Raji (cell line): Measurements from ENCODE around the gene MMRN2.

Source experiments
- POLR2A ChIP-seq: IDR thresholded peaks from 2 replicates; pipeline ENCODE4 v1.6.1; 2011; ENCODE audit warnings: low read depth, low read length, control low read depth; ENCODE audit not compliant: insufficient read depth

Gene MMRN2

GRCh38 chr10:86969421-86970041, 12.1 kb upstream of the MMRN2 start:
- no peak for TF ChIP-seq POLR2A

DNA sequence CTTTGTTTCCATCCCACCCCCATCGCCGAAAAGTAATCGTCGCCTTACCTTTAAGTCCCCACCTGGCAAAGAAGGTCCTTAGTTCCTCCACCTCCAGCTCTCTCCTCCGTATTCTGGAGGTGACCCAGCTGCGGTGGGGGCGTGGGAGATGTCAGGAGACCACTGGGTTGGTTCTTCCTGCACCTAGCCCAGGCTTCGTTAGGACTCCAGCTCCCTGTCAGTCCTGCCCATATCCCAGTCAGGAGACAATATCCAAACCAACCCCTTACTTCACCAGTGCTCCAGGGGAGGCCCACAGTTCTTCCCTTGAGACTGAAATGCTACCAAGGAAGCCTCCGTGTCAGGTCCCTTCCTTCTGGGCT, 11.6 kb upstream of the MMRN2 start:
- TF ChIP-seq POLR2A: no peak

- TF ChIP-seq POLR2A: no peak
These were observed 11.0 kb upstream of the MMRN2 start, which contains the start of gene ADIRF for GRCh38 chr10:86968271-86968993. TSS of gene ADIRF (plus strand) at chr10:86968482. CDS start at chr10:86968545, 63 bp downstream.

GRCh38 chr10:86967481-86967941, 10.1 kb upstream of the MMRN2 start:
- TF ChIP-seq POLR2A: no peak

- no peak for TF ChIP-seq POLR2A
These were observed 8.7 kb upstream of the MMRN2 start for GRCh38 chr10:86965986-86966654.

DNA sequence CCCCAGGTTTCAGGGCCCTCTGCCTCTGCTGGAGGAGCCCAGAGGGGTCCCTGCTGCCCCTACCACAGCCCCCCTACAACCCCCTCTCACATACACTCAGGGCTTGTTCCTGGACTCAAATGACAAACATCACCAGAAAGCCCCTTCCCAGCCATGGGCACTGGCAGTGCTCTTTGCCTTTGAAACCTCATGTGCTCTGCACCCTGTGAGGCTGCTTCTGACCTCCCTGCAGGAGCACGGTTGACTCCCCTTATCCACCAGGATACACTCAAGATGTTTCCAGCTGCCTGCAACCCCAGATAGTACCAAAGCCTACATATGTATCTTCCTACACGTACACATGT, 7.4 kb upstream of the MMRN2 start:
- no peak for TF ChIP-seq POLR2A

DNA sequence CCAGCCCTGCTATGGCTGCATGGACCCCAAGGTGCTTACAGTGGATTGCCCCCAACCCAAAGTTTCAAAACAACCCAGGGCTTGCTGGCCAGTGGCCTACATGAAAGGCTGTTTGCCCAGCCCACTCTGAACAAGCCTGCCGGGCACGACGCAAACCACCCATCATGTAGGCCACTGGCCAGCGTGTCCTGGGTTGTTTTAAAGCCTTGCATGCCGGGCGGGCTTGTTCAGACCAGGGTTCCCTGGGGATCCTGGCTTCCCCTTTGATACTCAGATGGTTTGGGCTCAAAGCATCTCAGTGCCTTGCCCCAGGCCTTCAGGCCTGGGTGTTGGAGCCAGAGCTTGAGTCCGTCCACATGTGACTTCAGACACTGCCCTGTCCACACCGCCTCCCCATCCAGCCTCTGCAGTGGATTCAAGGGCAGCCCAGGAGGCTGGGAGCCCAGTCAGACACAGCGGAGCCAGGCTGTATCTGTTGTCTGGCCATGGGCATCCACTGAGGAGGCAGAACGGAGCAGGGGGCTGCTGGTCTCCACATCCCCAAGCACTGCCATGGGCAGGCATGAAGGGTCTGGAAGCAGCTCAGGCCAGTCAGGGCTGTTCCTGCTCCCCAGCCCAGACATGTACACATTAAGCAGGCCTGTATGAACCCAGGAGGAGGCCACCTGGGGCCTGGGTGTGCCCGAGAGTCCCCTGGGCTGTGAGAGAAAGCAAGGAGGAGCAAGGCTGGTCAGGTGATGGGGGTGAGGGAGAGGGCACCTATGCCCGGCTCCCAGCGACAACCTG, 6.8 kb upstream of the MMRN2 start:
- no peak for TF ChIP-seq POLR2A

DNA sequence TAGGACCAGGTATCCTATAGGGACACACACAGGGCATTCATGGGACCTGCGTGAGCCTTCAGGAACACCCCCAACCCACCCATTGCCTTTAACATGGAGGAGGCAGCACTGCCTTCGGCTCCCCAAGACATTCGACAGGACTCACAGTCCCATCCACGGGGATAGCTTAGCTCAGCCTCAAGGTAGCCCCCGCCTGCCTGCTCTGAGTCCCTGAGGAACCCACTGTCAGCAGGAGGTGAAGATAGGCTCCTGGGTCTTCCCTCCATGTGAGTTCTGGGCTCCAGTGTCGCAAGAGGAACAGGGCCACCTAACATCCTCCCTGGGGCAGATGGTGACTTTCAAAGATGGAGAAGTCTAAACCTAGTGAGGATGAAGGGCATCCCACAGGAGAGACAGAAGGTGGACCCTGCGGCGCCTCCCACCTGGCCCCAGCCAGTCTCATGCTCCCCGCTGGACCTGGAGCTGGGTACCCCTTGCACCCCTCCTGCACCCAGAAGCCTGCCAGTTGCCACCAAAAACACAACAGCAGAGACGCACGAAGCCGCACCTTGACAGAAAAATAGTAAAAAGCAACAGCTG, 6.0 kb upstream of the MMRN2 start:
- no peak for TF ChIP-seq POLR2A

DNA sequence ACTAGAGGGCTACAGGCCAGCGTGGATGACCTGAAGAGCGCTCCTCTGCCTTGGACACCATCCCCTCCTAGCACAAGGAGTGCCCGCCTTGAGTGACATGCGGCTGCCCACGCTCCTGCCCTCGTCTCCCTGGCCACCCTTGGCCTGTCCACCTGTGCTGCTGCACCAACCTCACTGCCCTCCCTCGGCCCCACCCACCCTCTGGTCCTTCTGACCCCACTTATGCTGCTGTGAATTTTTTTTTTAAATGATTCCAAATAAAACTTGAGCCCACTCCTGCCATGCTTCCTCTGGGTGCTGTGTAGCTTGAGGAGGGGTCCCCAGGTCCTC, 5.5 kb upstream of the MMRN2 start:
- TF ChIP-seq POLR2A: no peak

GRCh38 chr10:86962136-86962980, 4.9 kb upstream of the MMRN2 start:
- TF ChIP-seq POLR2A: no peak

GRCh38 chr10:86961481-86962091, 4.2 kb upstream of the MMRN2 start:
- TF ChIP-seq POLR2A: no peak

DNA sequence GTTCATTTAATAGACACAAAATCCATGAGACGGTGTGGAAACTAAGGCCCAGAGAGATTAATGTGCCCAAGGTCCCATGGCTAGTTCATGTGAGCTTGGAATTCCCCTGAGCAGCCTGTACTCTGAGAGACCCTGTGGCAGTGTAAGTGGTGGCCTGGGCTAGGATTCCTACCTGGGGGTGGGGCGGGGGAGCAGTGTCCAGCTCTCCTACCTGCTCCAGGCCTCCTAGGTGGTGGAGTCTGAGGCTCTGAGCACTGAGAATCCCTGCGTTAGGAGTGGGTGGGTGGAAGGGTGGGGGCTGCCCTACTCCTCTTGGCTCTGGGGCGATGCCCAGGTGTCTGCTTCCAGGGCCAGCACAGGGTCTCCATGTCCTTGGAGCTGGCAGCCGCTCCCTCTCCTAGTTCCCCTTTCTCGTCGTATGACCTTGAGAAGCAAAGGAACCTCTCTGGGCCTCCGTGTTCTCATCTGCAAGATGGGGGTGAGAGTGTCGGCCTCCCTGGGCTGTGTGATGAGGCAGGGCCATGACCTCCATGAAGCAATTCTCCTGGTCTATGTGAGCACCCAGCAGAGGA, 3.5 kb upstream of the MMRN2 start:
- no peak for TF ChIP-seq POLR2A

DNA sequence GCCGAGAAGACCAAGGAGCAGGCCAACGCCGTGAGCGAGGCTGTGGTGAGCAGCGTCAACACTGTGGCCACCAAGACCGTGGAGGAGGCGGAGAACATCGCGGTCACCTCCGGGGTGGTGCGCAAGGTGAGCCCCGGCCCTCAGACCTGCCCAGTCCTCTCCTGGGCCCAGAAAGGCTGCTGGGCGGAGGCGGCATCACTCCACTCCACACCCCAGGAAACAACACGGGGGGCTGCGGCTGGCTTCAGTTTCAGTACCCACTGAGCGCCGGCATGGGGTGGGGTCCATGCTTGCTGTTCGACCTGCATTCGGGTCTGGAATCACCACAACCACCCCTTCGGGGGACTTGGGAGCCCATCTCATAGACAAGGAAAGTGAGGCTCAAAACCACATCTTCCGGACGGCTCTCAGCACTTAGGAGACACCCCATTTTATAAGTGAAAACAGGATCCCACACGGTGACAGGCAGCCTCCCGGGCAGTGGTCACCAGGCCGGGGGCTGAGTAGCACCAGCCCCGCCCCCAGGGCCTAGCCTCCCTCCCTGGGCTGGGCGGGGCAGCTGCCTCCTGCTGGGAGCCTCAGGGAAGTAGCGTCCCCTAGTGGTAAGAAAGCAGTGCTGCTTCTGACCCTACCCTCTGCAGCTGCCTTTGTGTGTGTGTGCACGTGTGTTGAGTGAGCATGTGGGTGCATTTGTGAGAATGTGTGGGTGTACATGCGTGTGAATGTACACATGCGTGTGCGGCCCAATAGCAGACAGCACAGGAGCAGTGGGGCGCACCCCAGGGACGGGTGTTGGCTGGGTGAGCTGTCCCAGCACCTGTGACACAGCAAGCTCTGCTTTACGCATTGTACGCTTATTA, 2.8 kb upstream of the MMRN2 start:
- TF ChIP-seq POLR2A: no peak
